ENCODE results near the gene TAL1.
"Not testable (repeated sequence)": the region's sequence is repeated elsewhere in the genome, so short reads cannot be mapped to it uniquely, and the experiment has no call there.

TAL1 gene

GRCh38 chr1:47210666-47211065 is 21.4 kb downstream of the TAL1 start:
- no peak for FAIRE-seq

- FAIRE-seq: no peak
Observed at GRCh38 chr1:47209725-47210325, 22.2 kb downstream of the TAL1 start.

- no peak for FAIRE-seq
Observed at GRCh38 chr1:47209091-47209490, 22.9 kb downstream of the TAL1 start.

- FAIRE-seq: no peak
Observed at GRCh38 chr1:47208374-47208850, 23.6 kb downstream of the TAL1 start.

GRCh38 chr1:47207803-47208373 is 24.1 kb downstream of the TAL1 start:
- FAIRE-seq: no peak

- no peak for FAIRE-seq
Observed at GRCh38 chr1:47205918-47206317, 26.1 kb downstream of the TAL1 start.

- FAIRE-seq: not testable (repeated sequence)
Observed at GRCh38 chr1:47203504-47203903, 28.5 kb downstream of the TAL1 start.

GRCh38 chr1:47201179-47201578 is 30.8 kb downstream of the TAL1 start:
- no peak for FAIRE-seq

- FAIRE-seq: no peak
Observed at GRCh38 chr1:47198214-47198613, 33.8 kb downstream of the TAL1 start.

- no peak for FAIRE-seq
Observed at GRCh38 chr1:47196622-47197021, 35.4 kb downstream of the TAL1 start.

GRCh38 chr1:47195981-47196380 is 36.0 kb downstream of the TAL1 start:
- not testable (repeated sequence) for FAIRE-seq

GRCh38 chr1:47194311-47194710 is 37.7 kb downstream of the TAL1 start:
- no peak for FAIRE-seq

GRCh38 chr1:47193496-47193895 is 38.5 kb downstream of the TAL1 start:
- not testable (repeated sequence) for FAIRE-seq

GRCh38 chr1:47192458-47193384 is 39.3 kb downstream of the TAL1 start:
- FAIRE-seq: no peak

- no peak for FAIRE-seq
Observed at GRCh38 chr1:47191940-47192457, 40.0 kb downstream of the TAL1 start.

- FAIRE-seq: no peak
Observed at GRCh38 chr1:47190857-47191256, 41.2 kb downstream of the TAL1 start.

GRCh38 chr1:47190509-47190855 is 41.5 kb downstream of the TAL1 start:
- no peak for FAIRE-seq

GRCh38 chr1:47189844-47190508 is 42.0 kb downstream of the TAL1 start, which contains the start of gene PDZK1IP1:
PDZK1IP1 (minus strand) TSS chr1:47190036; CDS start chr1:47189932, 104 bp downstream.
- no peak for FAIRE-seq

- no peak for FAIRE-seq
Observed at GRCh38 chr1:47188791-47189785, 42.9 kb downstream of the TAL1 start.

- FAIRE-seq: no peak
Observed at GRCh38 chr1:47187926-47188250, 44.1 kb downstream of the TAL1 start.

GRCh38 chr1:47187231-47187925 is 44.6 kb downstream of the TAL1 start:
- FAIRE-seq: no peak

Measured in endometrium (tissue), 2 donors.